Stimulated activated CD8-positive, alpha-beta memory T cell treated with anti-CD3 and anti-CD28 coated beads, Interleukin-2, amount 100 ng/mL, for 1 hour (primary cell): ENCODE measurements around the gene SLC17A5.
A peak's percentile ranks its signal among the peaks of the same experiment; 100 is the strongest.
"Not testable (repeated sequence)": the region's sequence is repeated elsewhere in the genome, so short reads cannot be mapped to it uniquely, and the experiment has no call there.

Experiments used
- DNase-seq, 2 donors: peaks; one replicate each; pipeline ENCODE4 v3.0.0-alpha.2; 2020; ENCODE audit warnings: low read depth in 2 of 2

The SLC17A5 gene

GRCh38 chr6:73613806-73614536 is 39.8 kb downstream of the SLC17A5 start:
- DNase-seq, result no peak

GRCh38 chr6:73612611-73613010 is 41.2 kb downstream of the SLC17A5 start:
- no peak for DNase-seq

- no peak for DNase-seq
Measured at GRCh38 chr6:73610444-73611275, 43.1 kb downstream of the SLC17A5 start.

GRCh38 chr6:73608761-73609160 is 45.0 kb downstream of the SLC17A5 start:
- DNase-seq, result no peak

GRCh38 chr6:73606428-73606827 is 47.4 kb downstream of the SLC17A5 start:
- DNase-seq, result no peak

GRCh38 chr6:73604461-73604860 is 49.3 kb downstream of the SLC17A5 start:
- no peak for DNase-seq

GRCh38 chr6:73604020-73604419 is 49.8 kb downstream of the SLC17A5 start:
- no peak for DNase-seq

- no peak for DNase-seq
Measured at GRCh38 chr6:73586416-73586974, 67.3 kb downstream of the SLC17A5 start.

GRCh38 chr6:73585566-73586415 is 68.0 kb downstream of the SLC17A5 start:
- DNase-seq, result peak; percentile 14 to 24

- DNase-seq, result no peak
Measured at GRCh38 chr6:73581293-73581692, 72.5 kb downstream of the SLC17A5 start.

GRCh38 chr6:73580247-73581149 is 73.3 kb downstream of the SLC17A5 start:
- peak; percentile 44 to 50 for DNase-seq

- no peak for DNase-seq
Measured at GRCh38 chr6:73579851-73580246, 73.9 kb downstream of the SLC17A5 start.

- no peak for DNase-seq
Measured at GRCh38 chr6:73579389-73579788, 74.4 kb downstream of the SLC17A5 start.

- DNase-seq, result no peak
Measured at GRCh38 chr6:73577676-73578075, 76.1 kb downstream of the SLC17A5 start.

- DNase-seq, result not testable (repeated sequence)
Measured at GRCh38 chr6:73572531-73572930, 81.3 kb downstream of the SLC17A5 start.

GRCh38 chr6:73571218-73572181 is 82.3 kb downstream of the SLC17A5 start:
- DNase-seq, result not testable (repeated sequence)

GRCh38 chr6:73569121-73569520 is 84.7 kb downstream of the SLC17A5 start:
- DNase-seq, result no peak

GRCh38 chr6:73566954-73567591 is 86.7 kb downstream of the SLC17A5 start:
- no peak for DNase-seq

GRCh38 chr6:73566486-73566871 is 87.3 kb downstream of the SLC17A5 start:
- not testable (repeated sequence) for DNase-seq
